Measurements from ENCODE around the gene GPX4. TPM values are rescaled to one million over a fixed set of nuclear protein-coding genes. Genes with fewer than 3 reads are reported as not detected.

GPX4 gene
- total and polyA plus RNA-seq, 9 of the 15 experiments (the other 6 are each of a cell fraction or from before 2014, with no cell fraction given), result 61.4 to 661 (median 349) TPM

DNA sequence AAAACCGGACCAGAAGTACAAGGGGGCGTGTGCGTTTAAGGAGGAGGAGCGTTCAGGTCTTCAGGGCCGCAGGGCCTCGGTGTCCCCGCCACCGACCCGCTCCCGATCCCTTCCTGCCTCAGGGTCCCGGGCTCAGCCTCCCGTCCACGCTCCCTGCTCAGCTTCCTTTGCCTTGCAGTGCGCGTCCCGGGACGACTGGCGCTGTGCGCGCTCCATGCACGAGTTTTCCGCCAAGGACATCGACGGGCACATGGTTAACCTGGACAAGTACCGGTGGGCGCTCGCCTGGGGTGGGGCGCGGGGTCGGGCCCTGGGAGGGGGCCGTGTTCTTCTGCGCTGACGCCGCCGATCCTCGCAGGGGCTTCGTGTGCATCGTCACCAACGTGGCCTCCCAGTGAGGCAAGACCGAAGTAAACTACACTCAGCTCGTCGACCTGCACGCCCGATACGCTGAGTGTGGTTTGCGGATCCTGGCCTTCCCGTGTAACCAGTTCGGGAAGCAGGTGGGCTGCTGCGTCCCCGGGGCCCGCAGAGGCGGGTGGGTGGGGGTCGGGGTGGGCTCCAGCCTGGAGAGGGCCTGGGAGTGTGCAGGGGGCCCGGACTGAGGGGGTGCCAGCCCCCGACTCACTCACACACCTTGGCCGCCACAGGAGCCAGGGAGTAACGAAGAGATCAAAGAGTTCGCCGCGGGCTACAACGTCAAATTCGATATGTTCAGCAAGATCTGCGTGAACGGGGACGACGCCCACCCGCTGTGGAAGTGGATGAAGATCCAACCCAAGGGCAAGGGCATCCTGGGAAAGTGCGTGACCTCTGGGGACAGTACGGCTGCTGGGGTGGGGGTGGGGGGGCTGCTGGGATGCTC lies 1.4 kb downstream of the GPX4 start (continued):
- TF ChIP-seq, protein P1, sequence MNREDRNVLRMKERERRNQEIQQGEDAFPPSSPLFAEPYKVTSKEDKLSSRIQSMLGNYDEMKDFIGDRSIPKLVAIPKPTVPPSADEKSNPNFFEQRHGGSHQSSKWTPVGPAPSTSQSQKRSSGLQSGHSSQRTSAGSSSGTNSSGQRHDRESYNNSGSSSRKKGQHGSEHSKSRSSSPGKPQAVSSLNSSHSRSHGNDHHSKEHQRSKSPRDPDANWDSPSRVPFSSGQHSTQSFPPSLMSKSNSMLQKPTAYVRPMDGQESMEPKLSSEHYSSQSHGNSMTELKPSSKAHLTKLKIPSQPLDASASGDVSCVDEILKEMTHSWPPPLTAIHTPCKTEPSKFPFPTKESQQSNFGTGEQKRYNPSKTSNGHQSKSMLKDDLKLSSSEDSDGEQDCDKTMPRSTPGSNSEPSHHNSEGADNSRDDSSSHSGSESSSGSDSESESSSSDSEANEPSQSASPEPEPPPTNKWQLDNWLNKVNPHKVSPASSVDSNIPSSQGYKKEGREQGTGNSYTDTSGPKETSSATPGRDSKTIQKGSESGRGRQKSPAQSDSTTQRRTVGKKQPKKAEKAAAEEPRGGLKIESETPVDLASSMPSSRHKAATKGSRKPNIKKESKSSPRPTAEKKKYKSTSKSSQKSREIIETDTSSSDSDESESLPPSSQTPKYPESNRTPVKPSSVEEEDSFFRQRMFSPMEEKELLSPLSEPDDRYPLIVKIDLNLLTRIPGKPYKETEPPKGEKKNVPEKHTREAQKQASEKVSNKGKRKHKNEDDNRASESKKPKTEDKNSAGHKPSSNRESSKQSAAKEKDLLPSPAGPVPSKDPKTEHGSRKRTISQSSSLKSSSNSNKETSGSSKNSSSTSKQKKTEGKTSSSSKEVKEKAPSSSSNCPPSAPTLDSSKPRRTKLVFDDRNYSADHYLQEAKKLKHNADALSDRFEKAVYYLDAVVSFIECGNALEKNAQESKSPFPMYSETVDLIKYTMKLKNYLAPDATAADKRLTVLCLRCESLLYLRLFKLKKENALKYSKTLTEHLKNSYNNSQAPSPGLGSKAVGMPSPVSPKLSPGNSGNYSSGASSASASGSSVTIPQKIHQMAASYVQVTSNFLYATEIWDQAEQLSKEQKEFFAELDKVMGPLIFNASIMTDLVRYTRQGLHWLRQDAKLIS (CRISPR knock-in tag; IDR thresholded peaks at IDR 0.05), result no peak
- TF ChIP-seq RBFOX2 (IDR thresholded peaks at IDR 0.05; ENCODE audit: low read depth, low read length) (peak; percentile 0; the same call in 1 of the 2 replicates), MTF1 (CRISPR knock-in tag; IDR thresholded peaks at IDR 0.05; ENCODE audit: borderline replicate concordance) (no peak), BHLHE40 (IDR thresholded peaks at IDR 0.05; ENCODE audit: low read length) (no peak), CC2D1A (IDR thresholded peaks at IDR 0.05) (no peak), SOX6 (IDR thresholded peaks at IDR 0.05) (no peak), RBM34 (IDR thresholded peaks at IDR 0.05; ENCODE audit: borderline replicate concordance, insufficient read depth, low read length) (no peak), KLF13 (tag; IDR thresholded peaks at IDR 0.05; ENCODE audit: borderline replicate concordance, low read depth) (peak; percentile 57; the same call in 1 of the 2 replicates), NFE2 (IDR thresholded peaks at IDR 0.05; ENCODE audit: low read depth) (no peak), SMAD1 (IDR thresholded peaks at IDR 0.05; ENCODE audit: low read depth, low read length, partially characterized antibody) (no peak), POLR2G (IDR thresholded peaks at IDR 0.05; ENCODE audit: low read depth, low read length) (peak; percentile 61), RAD21 (CRISPR knock-in tag; conservative IDR thresholded peaks at IDR 0.05 in 1 of 2, IDR thresholded peaks at IDR 0.05 in 1 of 2) (no peak), ZSCAN32 (CRISPR knock-in tag; IDR thresholded peaks at IDR 0.05) (no peak)
- TF ChIP-seq, protein P2, sequence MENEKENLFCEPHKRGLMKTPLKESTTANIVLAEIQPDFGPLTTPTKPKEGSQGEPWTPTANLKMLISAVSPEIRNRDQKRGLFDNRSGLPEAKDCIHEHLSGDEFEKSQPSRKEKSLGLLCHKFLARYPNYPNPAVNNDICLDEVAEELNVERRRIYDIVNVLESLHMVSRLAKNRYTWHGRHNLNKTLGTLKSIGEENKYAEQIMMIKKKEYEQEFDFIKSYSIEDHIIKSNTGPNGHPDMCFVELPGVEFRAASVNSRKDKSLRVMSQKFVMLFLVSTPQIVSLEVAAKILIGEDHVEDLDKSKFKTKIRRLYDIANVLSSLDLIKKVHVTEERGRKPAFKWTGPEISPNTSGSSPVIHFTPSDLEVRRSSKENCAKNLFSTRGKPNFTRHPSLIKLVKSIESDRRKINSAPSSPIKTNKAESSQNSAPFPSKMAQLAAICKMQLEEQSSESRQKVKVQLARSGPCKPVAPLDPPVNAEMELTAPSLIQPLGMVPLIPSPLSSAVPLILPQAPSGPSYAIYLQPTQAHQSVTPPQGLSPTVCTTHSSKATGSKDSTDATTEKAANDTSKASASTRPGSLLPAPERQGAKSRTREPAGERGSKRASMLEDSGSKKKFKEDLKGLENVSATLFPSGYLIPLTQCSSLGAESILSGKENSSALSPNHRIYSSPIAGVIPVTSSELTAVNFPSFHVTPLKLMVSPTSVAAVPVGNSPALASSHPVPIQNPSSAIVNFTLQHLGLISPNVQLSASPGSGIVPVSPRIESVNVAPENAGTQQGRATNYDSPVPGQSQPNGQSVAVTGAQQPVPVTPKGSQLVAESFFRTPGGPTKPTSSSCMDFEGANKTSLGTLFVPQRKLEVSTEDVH (IDR thresholded peaks at IDR 0.05; ENCODE audit: low read depth, partially characterized antibody), result no peak
- TF ChIP-seq, protein P3, sequence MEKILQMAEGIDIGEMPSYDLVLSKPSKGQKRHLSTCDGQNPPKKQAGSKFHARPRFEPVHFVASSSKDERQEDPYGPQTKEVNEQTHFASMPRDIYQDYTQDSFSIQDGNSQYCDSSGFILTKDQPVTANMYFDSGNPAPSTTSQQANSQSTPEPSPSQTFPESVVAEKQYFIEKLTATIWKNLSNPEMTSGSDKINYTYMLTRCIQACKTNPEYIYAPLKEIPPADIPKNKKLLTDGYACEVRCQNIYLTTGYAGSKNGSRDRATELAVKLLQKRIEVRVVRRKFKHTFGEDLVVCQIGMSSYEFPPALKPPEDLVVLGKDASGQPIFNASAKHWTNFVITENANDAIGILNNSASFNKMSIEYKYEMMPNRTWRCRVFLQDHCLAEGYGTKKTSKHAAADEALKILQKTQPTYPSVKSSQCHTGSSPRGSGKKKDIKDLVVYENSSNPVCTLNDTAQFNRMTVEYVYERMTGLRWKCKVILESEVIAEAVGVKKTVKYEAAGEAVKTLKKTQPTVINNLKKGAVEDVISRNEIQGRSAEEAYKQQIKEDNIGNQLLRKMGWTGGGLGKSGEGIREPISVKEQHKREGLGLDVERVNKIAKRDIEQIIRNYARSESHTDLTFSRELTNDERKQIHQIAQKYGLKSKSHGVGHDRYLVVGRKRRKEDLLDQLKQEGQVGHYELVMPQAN (IDR thresholded peaks at IDR 0.05; ENCODE audit: borderline replicate concordance), result 0 out of 2 replicates have a peak, but pooled peaks have one; percentile 21
- TF ChIP-seq, protein P4, sequence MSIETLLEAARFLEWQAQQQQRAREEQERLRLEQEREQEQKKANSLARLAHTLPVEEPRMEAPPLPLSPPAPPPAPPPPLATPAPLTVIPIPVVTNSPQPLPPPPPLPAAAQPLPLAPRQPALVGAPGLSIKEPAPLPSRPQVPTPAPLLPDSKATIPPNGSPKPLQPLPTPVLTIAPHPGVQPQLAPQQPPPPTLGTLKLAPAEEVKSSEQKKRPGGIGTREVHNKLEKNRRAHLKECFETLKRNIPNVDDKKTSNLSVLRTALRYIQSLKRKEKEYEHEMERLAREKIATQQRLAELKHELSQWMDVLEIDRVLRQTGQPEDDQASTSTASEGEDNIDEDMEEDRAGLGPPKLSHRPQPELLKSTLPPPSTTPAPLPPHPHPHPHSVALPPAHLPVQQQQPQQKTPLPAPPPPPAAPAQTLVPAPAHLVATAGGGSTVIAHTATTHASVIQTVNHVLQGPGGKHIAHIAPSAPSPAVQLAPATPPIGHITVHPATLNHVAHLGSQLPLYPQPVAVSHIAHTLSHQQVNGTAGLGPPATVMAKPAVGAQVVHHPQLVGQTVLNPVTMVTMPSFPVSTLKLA (conservative IDR thresholded peaks at IDR 0.05), result peak in 1 of 2 experiments; percentile 44; a peak in 1 of 4 replicates
